Measurements from ENCODE around the gene AUNIP.

AUNIP gene

GRCh38 chr1:25888426-25888987 lies 29.2 kb upstream of the AUNIP start:
- no peak for DNase-seq (ENCODE audit: low read depth)

DNA sequence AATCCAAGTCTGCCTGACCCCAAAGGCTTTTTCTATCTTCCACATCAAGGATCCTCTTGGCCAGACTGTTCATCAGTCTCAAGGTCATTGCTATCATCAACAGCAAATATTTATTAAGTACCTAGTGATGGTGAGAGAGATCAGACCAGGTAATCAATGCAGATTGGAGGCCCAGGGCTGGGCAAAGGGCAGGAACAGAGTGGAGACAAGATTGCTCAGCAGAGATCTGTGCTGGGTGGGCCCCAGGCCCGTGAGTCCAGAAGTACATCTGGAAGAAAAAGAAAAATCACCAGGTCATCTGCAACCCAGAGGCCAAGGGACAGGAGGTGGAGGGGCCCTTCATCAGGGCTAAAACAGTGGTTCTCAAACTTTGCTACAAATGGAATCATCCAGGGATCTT lies 26.3 kb upstream of the AUNIP start:
- DNase-seq (ENCODE audit: low read depth): no peak

- no peak for DNase-seq (ENCODE audit: low read depth)
These were observed 22.0 kb upstream of the AUNIP start for GRCh38 chr1:25881266-25881665.

GRCh38 chr1:25880518-25880917 lies 21.3 kb upstream of the AUNIP start:
- DNase-seq (ENCODE audit: low read depth): no peak

- DNase-seq (ENCODE audit: low read depth): no peak
These were observed 20.4 kb upstream of the AUNIP start for GRCh38 chr1:25879675-25880074.

GRCh38 chr1:25878690-25879089 lies 19.4 kb upstream of the AUNIP start:
- DNase-seq (ENCODE audit: low read depth): no peak

- DNase-seq (ENCODE audit: low read depth): no peak
These were observed 17.9 kb upstream of the AUNIP start for GRCh38 chr1:25877155-25877554.

DNA sequence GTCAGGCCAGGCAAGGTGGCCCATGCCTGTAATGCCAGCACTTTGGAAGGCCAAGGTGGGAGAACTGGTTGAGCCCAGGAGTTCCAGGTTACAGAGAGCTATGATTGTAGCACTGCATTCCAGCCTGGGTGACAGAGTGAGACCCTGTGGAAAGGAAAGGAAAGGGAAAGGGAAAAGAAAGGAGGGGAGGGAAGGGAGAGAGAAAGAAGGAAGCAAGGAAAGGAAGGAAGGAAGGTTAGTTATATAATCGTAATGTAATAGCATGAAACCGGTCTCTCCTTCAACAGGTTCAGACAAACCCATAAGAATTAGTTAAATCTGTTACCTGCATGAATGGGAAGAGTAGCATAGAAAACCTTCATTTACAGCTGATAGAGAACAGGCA lies 17.4 kb upstream of the AUNIP start:
- DNase-seq (ENCODE audit: low read depth): no peak

DNA sequence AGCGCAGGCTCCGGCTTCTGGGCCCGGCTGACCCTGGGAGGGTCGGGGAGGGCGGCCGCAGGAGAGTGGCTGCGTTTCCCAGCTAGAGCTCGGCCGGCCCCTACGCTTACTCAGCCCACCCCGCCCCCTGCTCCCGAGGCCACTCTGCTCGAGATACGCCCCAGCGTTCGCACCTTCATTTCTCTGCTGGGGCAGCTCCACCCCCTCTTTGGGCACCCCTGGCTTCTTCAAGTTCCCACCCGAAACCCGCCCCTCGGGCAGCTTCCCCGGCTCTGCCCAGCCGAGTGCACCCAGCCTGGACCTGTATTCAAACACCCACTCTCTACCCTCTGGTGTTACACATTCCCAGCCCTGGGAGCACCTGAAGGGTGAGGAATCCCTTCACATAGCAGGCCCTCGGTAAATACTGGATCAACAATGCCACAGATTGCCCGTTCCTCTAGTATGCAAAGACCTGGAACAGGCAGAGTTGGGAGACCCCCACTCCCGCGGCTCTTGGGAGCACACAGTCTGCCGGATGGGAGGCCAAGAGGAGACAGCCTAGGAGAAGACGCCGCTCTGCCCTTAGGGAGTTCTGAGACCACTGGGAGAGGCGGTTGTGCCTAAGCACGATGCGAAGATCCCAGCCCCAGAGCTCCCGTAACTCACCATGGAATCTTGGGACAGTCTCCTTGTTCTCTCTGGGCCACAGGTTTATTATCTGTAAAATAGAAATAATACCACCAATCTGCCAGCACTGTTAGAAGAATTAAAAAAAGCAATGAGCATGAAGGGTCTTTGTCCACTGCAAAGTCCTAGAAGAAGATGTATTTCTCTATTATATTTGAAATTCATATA lies 16.8 kb upstream of the AUNIP start:
- DNase-seq (ENCODE audit: low read depth): no peak

- no peak for DNase-seq (ENCODE audit: low read depth)
These were observed 16.0 kb upstream of the AUNIP start, which contains the start of gene PAQR7 for GRCh38 chr1:25875154-25875855. PAQR7 (minus strand) TSS chr1:25875708; CDS start chr1:25863839, 11,869 bp downstream.

DNA sequence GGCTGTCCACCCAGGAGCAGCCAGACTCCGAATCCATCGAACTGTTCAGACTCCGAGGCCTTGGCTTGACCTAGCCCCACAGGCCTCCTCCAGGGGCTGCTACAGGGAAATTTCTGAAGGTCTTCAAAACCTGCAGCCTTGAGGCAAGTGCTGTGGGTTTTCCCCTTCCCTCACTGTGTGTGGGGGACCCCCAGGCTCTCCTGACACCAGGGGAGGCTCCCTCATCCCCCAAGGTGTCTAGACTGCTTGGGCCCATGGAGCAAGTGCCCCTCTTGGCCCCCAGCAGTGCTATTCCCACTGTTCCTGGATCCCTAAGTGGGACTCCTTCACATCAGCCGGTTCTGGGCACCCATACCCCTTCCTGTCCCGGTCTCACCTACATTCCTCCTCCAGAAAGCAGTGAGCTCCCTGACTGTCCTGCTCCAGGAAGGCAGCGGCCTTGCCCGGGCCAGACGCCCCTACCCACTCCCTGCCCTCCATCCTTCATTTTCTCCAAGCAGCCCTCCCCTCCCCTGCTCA lies 15.4 kb upstream of the AUNIP start:
- no peak for DNase-seq (ENCODE audit: low read depth)

GRCh38 chr1:25874209-25874608 lies 15.0 kb upstream of the AUNIP start:
- no peak for DNase-seq (ENCODE audit: low read depth)

DNA sequence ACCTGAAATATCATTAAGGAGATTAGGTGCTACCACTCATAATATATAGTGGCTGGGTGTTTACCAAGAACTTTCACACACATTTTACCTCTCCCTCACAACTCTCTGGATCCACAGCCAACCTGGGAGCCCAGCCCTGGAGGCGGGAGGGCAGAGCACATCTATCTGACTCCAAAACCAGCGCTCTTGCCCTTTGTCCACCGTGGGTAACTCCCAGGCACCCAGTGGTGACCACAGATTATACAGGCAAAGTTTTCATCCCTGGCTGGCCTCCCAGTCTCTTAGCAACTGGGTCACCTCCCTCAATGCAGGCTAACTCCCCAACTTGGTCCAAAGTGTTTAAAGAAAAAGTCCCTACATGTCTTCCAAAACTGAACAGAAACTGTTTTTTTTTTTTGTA lies 13.9 kb upstream of the AUNIP start:
- DNase-seq (ENCODE audit: low read depth): no peak

GRCh38 chr1:25872713-25873112 lies 13.5 kb upstream of the AUNIP start:
- no peak for DNase-seq (ENCODE audit: low read depth)

- no peak for DNase-seq (ENCODE audit: low read depth)
These were observed 12.6 kb upstream of the AUNIP start for GRCh38 chr1:25871704-25872494.

DNA sequence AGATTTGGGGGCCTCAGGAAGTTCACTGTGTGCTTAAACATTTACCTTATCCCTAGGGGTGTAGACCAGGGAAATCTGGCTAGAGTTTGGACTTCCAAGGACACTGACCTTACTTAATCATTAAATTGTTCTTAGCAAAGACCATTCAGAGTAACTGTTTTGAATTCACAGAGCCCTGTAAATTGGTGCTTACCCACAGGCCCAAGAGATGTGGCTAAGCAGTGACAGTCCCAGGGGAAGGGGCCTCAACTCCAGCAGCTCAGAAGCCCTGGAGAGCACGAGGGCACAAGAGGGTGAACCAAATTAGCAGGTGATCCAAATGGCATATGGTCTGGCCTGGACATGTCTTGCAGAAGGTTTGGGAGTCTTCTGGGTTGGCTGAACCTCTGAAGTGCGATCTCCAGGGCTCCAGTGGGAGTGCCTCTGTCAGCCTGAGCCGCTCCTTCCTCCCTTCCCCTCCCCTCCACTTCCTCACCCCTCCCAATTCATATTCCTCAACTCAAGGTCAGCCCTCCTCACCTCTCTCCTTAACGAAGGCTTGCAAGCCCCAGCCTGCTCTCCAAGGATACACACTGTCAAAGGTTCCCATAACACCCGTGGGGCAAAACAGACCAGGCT lies 11.9 kb upstream of the AUNIP start:
- no peak for DNase-seq (ENCODE audit: low read depth)

- DNase-seq (ENCODE audit: low read depth): no peak
These were observed 11.4 kb upstream of the AUNIP start for GRCh38 chr1:25870614-25871013.

- no peak for DNase-seq (ENCODE audit: low read depth)
These were observed 10.8 kb upstream of the AUNIP start for GRCh38 chr1:25869909-25870606.

GRCh38 chr1:25867210-25867991 lies 8.1 kb upstream of the AUNIP start:
- DNase-seq (ENCODE audit: low read depth): no peak

DNA sequence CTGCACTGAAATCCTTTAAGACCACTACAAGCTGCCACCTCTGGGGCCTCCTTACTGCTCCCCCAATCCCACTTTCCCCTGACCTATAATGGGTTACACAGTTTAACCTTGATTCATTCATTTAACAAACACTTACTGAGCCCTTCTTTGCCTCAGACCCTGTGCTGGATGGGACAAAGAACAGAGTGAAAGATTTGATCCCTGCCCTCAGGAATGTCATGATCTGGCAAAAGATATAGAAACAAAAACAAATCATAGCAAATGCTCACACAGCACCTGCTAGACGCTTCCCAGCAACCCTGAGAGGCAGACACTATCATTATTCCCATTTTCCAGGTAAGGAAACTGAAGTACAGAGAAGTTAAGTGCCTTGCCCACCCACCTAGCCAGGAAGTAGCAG lies 7.0 kb upstream of the AUNIP start:
- no peak for DNase-seq (ENCODE audit: low read depth)

All from non-pigmented ciliary epithelial cell (primary cell).